Measurements from ENCODE around the gene NRG3. TPM values are rescaled to one million over a fixed set of nuclear protein-coding genes. Genes with fewer than 3 reads are reported as not detected.

NRG3 gene
- total RNA-seq, 4 donors from 2014 or later, result under 0.01 to 0.65 (median 0.17) TPM

DNA sequence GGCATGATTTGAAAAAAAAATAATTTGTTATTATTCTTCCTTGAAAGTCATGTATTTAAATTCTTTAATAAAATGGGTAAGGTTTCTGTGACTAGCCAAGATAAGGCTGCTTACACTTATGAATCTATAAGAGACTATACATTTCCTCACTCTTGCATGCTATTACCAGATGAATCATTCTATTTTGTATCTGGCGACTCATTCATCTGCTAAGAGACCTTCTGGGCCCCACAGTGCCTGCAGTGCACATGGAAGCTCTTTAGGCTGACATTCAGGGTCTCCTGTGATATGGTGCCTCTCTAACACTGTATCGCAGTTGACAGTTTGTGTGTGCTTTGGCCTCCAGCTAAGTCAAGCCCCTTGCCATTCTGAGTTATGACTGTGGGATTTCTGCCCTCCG is 121.9 kb downstream of the NRG3 start:
- Histone ChIP-seq H3K36me3 (no peaks in the 10 kb centered on the region), H3K9me3 (no peaks in the 10 kb centered on the region), H3K4me1 (no peaks in the 10 kb centered on the region), H3K27ac (replicated peaks in 1 of 4) (no peak overlapping the region), H3K4me3 (no peak overlapping the region), H3K27me3 (no peaks in the 10 kb centered on the region)
- WGBS, result 70% methylated on average over 2 of the region's 3 CpGs
- TF ChIP-seq, protein P1, sequence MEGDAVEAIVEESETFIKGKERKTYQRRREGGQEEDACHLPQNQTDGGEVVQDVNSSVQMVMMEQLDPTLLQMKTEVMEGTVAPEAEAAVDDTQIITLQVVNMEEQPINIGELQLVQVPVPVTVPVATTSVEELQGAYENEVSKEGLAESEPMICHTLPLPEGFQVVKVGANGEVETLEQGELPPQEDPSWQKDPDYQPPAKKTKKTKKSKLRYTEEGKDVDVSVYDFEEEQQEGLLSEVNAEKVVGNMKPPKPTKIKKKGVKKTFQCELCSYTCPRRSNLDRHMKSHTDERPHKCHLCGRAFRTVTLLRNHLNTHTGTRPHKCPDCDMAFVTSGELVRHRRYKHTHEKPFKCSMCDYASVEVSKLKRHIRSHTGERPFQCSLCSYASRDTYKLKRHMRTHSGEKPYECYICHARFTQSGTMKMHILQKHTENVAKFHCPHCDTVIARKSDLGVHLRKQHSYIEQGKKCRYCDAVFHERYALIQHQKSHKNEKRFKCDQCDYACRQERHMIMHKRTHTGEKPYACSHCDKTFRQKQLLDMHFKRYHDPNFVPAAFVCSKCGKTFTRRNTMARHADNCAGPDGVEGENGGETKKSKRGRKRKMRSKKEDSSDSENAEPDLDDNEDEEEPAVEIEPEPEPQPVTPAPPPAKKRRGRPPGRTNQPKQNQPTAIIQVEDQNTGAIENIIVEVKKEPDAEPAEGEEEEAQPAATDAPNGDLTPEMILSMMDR (IDR thresholded peaks at IDR 0.05), result no peak
- TF ChIP-seq POLR2AphosphoS5 (IDR thresholded peaks at IDR 0.05), result no peak
- TF ChIP-seq EP300 (IDR thresholded peaks at IDR 0.05), result no peak
- no peak for TF ChIP-seq POLR2A (IDR thresholded peaks at IDR 0.05; ENCODE audit: low read depth)
- no peak for DNase-seq (ENCODE audit: extremely low spot score)
- intact Hi-C loops (cut with DNase I), result no loop called here

DNA sequence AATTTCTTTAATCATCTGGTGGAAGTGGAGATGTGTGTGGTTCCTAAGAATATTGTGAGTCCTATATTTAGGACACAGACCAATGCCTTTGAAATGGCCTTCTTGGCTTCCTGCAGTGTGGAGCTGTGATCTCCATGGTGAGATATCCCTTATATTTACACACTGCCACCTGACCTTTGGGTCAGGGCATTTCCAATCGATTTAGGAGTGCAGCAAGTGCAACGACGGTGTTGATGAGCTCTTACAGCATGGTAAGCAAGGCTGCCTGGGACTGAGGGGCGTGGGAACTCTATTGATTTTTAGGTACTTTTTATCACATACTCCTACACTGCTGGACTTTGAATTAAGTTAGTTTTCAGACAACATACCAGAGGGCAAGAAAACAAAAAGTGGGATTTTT is 146.0 kb downstream of the NRG3 start:
- TF ChIP-seq POLR2A (IDR thresholded peaks at IDR 0.05; ENCODE audit: low read depth) (no peak), POLR2AphosphoS5 (IDR thresholded peaks at IDR 0.05) (no peak), EP300 (IDR thresholded peaks at IDR 0.05) (no peak)
- TF ChIP-seq, protein P1 (IDR thresholded peaks at IDR 0.05), result no peak

DNA sequence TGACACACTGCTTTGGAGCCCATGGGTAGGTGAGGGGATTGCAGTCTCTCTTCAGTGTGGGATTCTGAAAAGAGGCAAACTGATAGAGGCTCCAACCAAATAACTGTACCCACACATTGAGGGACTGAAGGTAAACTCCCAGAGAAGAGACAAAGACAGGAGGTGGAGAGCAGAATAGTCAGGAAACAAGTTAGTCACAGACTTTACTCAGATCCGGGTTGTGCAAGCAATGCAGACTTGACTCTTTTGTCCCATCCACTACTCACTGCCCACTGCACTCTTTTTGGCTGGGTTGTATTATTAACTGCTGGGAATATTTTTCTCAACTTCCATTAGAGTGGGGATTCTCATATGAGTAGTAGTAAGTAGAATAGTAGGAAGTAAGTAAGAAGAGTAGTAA is 152.7 kb downstream of the NRG3 start:
- Histone ChIP-seq H3K27ac (replicated peaks in 1 of 4) (no peak overlapping the region), H3K27me3 (no peaks in the 10 kb centered on the region), H3K36me3 (no peaks in the 10 kb centered on the region), H3K9me3 (no peaks in the 10 kb centered on the region), H3K4me1 (no peaks in the 10 kb centered on the region), H3K4me3 (no peak overlapping the region)
- WGBS, result 94% methylated on average over 1 of the region's 1 CpG
- TF ChIP-seq POLR2A (IDR thresholded peaks at IDR 0.05; ENCODE audit: low read depth) (no peak), POLR2AphosphoS5 (IDR thresholded peaks at IDR 0.05) (no peak), EP300 (IDR thresholded peaks at IDR 0.05) (no peak)
- TF ChIP-seq, protein P1 (IDR thresholded peaks at IDR 0.05), result no peak
- intact Hi-C loops (cut with DNase I), result no loop called here
- DNase-seq (ENCODE audit: extremely low spot score), result no peak

More for the DNA sequence above, 146.0 kb downstream of the NRG3 start:
- H3K9me3 ChIP-seq, result no peaks in the 10 kb centered on the region
- intact Hi-C loops (cut with DNase I), result no loop called here
- H3K27me3 ChIP-seq, result no peaks in the 10 kb centered on the region
- 67% methylated on average over 4 of the region's 4 CpGs for WGBS
- no peaks in the 10 kb centered on the region for H3K4me1 ChIP-seq
- no peak for DNase-seq (ENCODE audit: extremely low spot score)
- H3K27ac ChIP-seq (replicated peaks in 1 of 4), result no peak overlapping the region
- H3K36me3 ChIP-seq, result no peaks in the 10 kb centered on the region
- H3K4me3 ChIP-seq, result no peak overlapping the region

DNA sequence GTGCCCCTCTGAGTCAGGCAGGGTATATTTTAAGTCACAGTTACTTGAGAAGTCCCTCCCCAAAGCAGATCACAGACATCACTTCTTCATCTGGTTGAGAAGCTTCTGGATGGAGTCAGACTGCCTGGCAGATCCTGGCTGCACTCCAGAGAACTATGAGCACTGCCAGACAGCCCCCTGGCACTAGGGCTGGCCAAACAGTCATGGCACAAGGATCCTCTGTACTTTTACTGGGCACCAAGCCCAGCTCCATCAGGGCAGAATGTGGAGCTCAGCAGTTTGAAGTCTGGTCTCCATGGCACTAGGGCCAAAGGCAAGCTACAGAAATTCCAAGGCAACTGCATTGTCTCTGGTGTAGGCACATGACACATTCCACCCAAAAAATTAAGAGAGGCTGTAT is 162.1 kb downstream of the NRG3 start:
- intact Hi-C loops (cut with DNase I), result no loop called here
- Histone ChIP-seq H3K4me1 (no peaks in the 10 kb centered on the region), H3K9me3 (peaks cover 0 to 6% (median 0%) of the 10 kb centered on the region in 4 donors), H3K27ac (replicated peaks in 1 of 4) (no peak overlapping the region), H3K4me3 (no peak overlapping the region), H3K36me3 (no peaks in the 10 kb centered on the region), H3K27me3 (no peaks in the 10 kb centered on the region)
- no peak for DNase-seq (ENCODE audit: extremely low spot score)
- TF ChIP-seq POLR2A (IDR thresholded peaks at IDR 0.05; ENCODE audit: low read depth), result no peak

DNA sequence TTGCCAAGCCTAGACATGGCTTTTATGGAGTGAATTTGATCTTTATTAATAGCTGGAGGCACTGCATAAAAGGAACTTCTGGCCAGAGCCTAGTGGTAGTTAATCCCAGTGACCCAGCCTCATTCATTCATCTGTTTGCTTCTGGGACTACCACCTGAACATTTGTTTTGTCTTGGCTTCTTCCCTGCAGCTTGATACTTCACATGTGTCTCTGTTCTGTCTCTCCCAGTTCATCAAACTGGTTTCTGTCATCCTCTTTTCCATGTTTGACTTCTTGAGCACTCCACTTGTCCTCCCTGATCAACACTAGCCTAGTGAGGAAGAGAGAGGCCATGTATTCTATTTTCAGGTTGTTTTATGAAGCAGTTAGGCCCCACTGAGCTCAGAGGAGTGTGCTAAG is 163.6 kb downstream of the NRG3 start:
- Histone ChIP-seq H3K36me3 (no peaks in the 10 kb centered on the region), H3K9me3 (peaks cover 0 to 6% (median 0%) of the 10 kb centered on the region in 4 donors), H3K4me1 (no peaks in the 10 kb centered on the region), H3K27me3 (no peaks in the 10 kb centered on the region), H3K4me3 (no peak overlapping the region), H3K27ac (replicated peaks in 1 of 4) (no peak overlapping the region)
- TF ChIP-seq, protein P1 (IDR thresholded peaks at IDR 0.05), result no peak
- TF ChIP-seq POLR2A (IDR thresholded peaks at IDR 0.05; ENCODE audit: low read depth), result no peak
- TF ChIP-seq EP300 (IDR thresholded peaks at IDR 0.05), result no peak
- no peak for TF ChIP-seq POLR2AphosphoS5 (IDR thresholded peaks at IDR 0.05)
- no peak for DNase-seq (ENCODE audit: extremely low spot score)
- intact Hi-C loops (cut with DNase I), result no loop called here

Measured in esophagus muscularis mucosa (tissue), 4 donors.